GM21723 (cell line): ENCODE results near the gene PPP4R3A.
"Not testable (repeated sequence)": the region's sequence is repeated elsewhere in the genome, so short reads cannot be mapped to it uniquely, and the experiment has no call there.

Source experiments
- ATAC-seq: cut with Tn5 transposase; IDR thresholded peaks from one replicate; pipeline ENCODE4 v1.9.1; 2021; ENCODE audit warnings: mild to moderate bottlenecking, moderate library complexity; ENCODE audit not compliant: unreplicated experiment

Gene PPP4R3A

GRCh38 chr14:91506226-91506625, 3.9 kb downstream of the PPP4R3A start:
- no peak for ATAC-seq

GRCh38 chr14:91503000-91503504, 7.1 kb downstream of the PPP4R3A start:
- no peak for ATAC-seq

- ATAC-seq: no peak
Measured at GRCh38 chr14:91501951-91502930, 7.9 kb downstream of the PPP4R3A start.

- no peak for ATAC-seq
Measured at GRCh38 chr14:91501348-91501747, 8.8 kb downstream of the PPP4R3A start.

- no peak for ATAC-seq
Measured at GRCh38 chr14:91496790-91497189, 13.3 kb downstream of the PPP4R3A start.

- not testable (repeated sequence) for ATAC-seq
Measured at GRCh38 chr14:91494392-91495065, 15.6 kb downstream of the PPP4R3A start.

GRCh38 chr14:91493169-91493568, 16.9 kb downstream of the PPP4R3A start:
- ATAC-seq: no peak

GRCh38 chr14:91484744-91485143, 25.4 kb downstream of the PPP4R3A start:
- no peak for ATAC-seq

- ATAC-seq: no peak
Measured at GRCh38 chr14:91484186-91484585, 25.9 kb downstream of the PPP4R3A start.

- no peak for ATAC-seq
Measured at GRCh38 chr14:91482263-91483013, 27.7 kb downstream of the PPP4R3A start.

GRCh38 chr14:91477388-91477787, 32.7 kb downstream of the PPP4R3A start:
- no peak for ATAC-seq

GRCh38 chr14:91473046-91473445, 37.1 kb downstream of the PPP4R3A start:
- no peak for ATAC-seq

- ATAC-seq: no peak
Measured at GRCh38 chr14:91470216-91470615, 39.9 kb downstream of the PPP4R3A start.

GRCh38 chr14:91466192-91466591, 43.9 kb downstream of the PPP4R3A start:
- ATAC-seq: no peak

- no peak for ATAC-seq
Measured at GRCh38 chr14:91464615-91465205, 45.4 kb downstream of the PPP4R3A start.

GRCh38 chr14:91458612-91459011, 51.5 kb downstream of the PPP4R3A start:
- ATAC-seq: no peak

- no peak for ATAC-seq
Measured at GRCh38 chr14:91456283-91456682, 53.8 kb downstream of the PPP4R3A start.

GRCh38 chr14:91454580-91454979, 55.5 kb downstream of the PPP4R3A start:
- ATAC-seq: no peak

GRCh38 chr14:91454155-91454554, 56.0 kb downstream of the PPP4R3A start:
- no peak for ATAC-seq

GRCh38 chr14:91453744-91454143, 56.4 kb downstream of the PPP4R3A start:
- no peak for ATAC-seq
